ENCODE measurements around the gene PP2D1.

GRCh38 chr3:20040548-20041196, 28.6 kb upstream of the PP2D1 start:
- peak; percentile 35 for TF ChIP-seq CTCF (conservative IDR thresholded peaks at IDR 0.05; ENCODE audit: low read length)
- no peak for TF ChIP-seq EZH2phosphoT487 (IDR thresholded peaks at IDR 0.05; ENCODE audit: borderline replicate concordance, low read depth, low read length)

All from OCI-LY7 (cell line).